GM23338 (cell line): ENCODE measurements around the gene LCNL1. TPM values are rescaled to one million over a fixed set of nuclear protein-coding genes. Genes with fewer than 3 reads are reported as not detected.

ENCODE experiments used
- ATAC-seq: fragments of 200-7000 bp; cut with Tn5 transposase; 3 replicates; pipeline ENCODE4 v1.9.1; 2020
- DNase-seq: peaks from one replicate; pipeline ENCODE4 v3.0.0-alpha.2; 2015; ENCODE audit warnings: low spot score
- H2AFZ ChIP-seq: fragments of 200-600 bp; sonication (generic); 2 replicates; pipeline ENCODE4 v1.8.0; 2016; ENCODE audit warnings: antibody characterized with exemption, mild to moderate bottlenecking, moderate library complexity
- H3F3A ChIP-seq: fragments of 200-600 bp; sonication (generic); replicated peaks from 2 replicates; pipeline ENCODE4 v1.8.0; 2017; ENCODE audit warnings: antibody characterized with exemption, mixed run types, low read depth
- H3K27ac ChIP-seq: fragments of 200-600 bp; sonication (generic); 2 replicates; pipeline ENCODE4 v1.6.1; 2016; ENCODE audit warnings: low read depth
- H3K27me3 ChIP-seq: fragments of 200-600 bp; sonication (generic); 2 replicates; pipeline ENCODE4 v1.8.0; 2016; ENCODE audit warnings: mild to moderate bottlenecking, mixed run types, moderate library complexity; ENCODE audit not compliant: insufficient read depth
- H3K36me3 ChIP-seq: fragments of 200-600 bp; sonication (generic); 2 replicates; pipeline ENCODE4 v1.8.0; 2016; ENCODE audit warnings: mild to moderate bottlenecking; ENCODE audit not compliant: insufficient read depth
- H3K4me1 ChIP-seq: fragments of 200-600 bp; sonication (generic); 2 replicates; pipeline ENCODE4 v1.8.0; 2016; ENCODE audit warnings: mild to moderate bottlenecking, moderate library complexity; ENCODE audit not compliant: insufficient read depth
- H3K4me2 ChIP-seq: fragments of 200-600 bp; sonication (generic); 2 replicates; pipeline ENCODE4 v1.7.1; 2017; ENCODE audit warnings: mixed run types
- H3K4me3 ChIP-seq: fragments of 200-600 bp; sonication (generic); 2 replicates; pipeline ENCODE4 v1.6.1; 2016; ENCODE audit warnings: mixed run types
- H3K79me2 ChIP-seq: fragments of 200-600 bp; sonication (generic); replicated peaks from 2 replicates; pipeline ENCODE4 v1.8.0; 2017; ENCODE audit warnings: mild to moderate bottlenecking; ENCODE audit not compliant: insufficient read depth
- H3K9me2 ChIP-seq: fragments of 200-600 bp; sonication (generic); 2 replicates; pipeline ENCODE4 v1.8.0; 2017; ENCODE audit not compliant: insufficient read depth
- H4K20me1 ChIP-seq: fragments of 200-600 bp; sonication (generic); replicated peaks from 2 replicates; pipeline ENCODE4 v1.8.0; 2017; ENCODE audit warnings: mild to moderate bottlenecking; ENCODE audit not compliant: insufficient read depth
- H3K27ac Mint-ChIP-seq: 2 replicates; pipeline ENCODE4 v1.8.0; 2020; ENCODE audit warnings: inconsistent platforms, mild to moderate bottlenecking, moderate library complexity, mixed read lengths
- H3K27me3 Mint-ChIP-seq: 3 replicates; pipeline ENCODE4 v1.8.0; 2022; ENCODE audit warnings: low read depth, mild to moderate bottlenecking, moderate library complexity, mixed read lengths, inconsistent platforms; ENCODE audit not compliant: insufficient read depth, poor library complexity
- H3K36me3 Mint-ChIP-seq: 3 replicates; pipeline ENCODE4 v1.8.0; 2021; ENCODE audit warnings: low read depth, mild to moderate bottlenecking, inconsistent platforms, moderate library complexity, mixed read lengths
- H3K4me1 Mint-ChIP-seq: 3 replicates; pipeline ENCODE4 v1.8.0; 2020; ENCODE audit warnings: mild to moderate bottlenecking, inconsistent platforms, mixed read lengths
- H3K4me3 Mint-ChIP-seq: 3 replicates; pipeline ENCODE4 v1.8.0; 2021; ENCODE audit warnings: moderate library complexity, mild to moderate bottlenecking, inconsistent platforms, mixed read lengths
- H3K9me3 Mint-ChIP-seq: 3 replicates; pipeline ENCODE4 v1.8.0; 2020; ENCODE audit warnings: moderate library complexity, mild to moderate bottlenecking, inconsistent platforms, mixed read lengths
- CREB1 ChIP-seq: fragments of 250-450 bp; sonication (Bioruptor Pico); IDR thresholded peaks from 2 replicates; pipeline ENCODE4 v1.5.0; 2020; ENCODE audit warnings: low read depth, mild to moderate bottlenecking, moderate library complexity
- CTCF ChIP-seq, 2 experiments: fragments of 200-600 bp in 1 of 2; sonication (generic) in 1 of 2; conservative IDR thresholded peaks; 2 replicates each; pipeline versions ENCODE4 v1.5.1 to v1.6.1; 2016 to 2017; ENCODE audit warnings: antibody characterized with exemption in 2 of 2, low read depth in 2 of 2, mild to moderate bottlenecking in 2 of 2, moderate library complexity in 1 of 2
- ETS1 ChIP-seq: IDR thresholded peaks from 2 replicates; pipeline ENCODE4 v1.6.1; 2016; ENCODE audit warnings: antibody characterized with exemption
- EZH2 ChIP-seq: fragments of 200-600 bp; sonication (generic); IDR thresholded peaks from one replicate; pipeline ENCODE4 v1.8.0; 2017; ENCODE audit warnings: antibody characterized with exemption, mild to moderate bottlenecking, low read depth; ENCODE audit not compliant: unreplicated experiment
- EZH2phosphoT487 ChIP-seq: fragments of 200-600 bp; sonication (generic); IDR thresholded peaks from one replicate; pipeline ENCODE4 v1.8.1; 2018; ENCODE audit warnings: antibody characterized with exemption; ENCODE audit not compliant: unreplicated experiment
- JUNB ChIP-seq: IDR thresholded peaks from one replicate; pipeline ENCODE4 v1.6.1; 2016; ENCODE audit warnings: antibody characterized with exemption; ENCODE audit not compliant: unreplicated experiment
- POLR2AphosphoS5 ChIP-seq: IDR thresholded peaks from 2 replicates; pipeline ENCODE4 v1.6.1; 2016; ENCODE audit warnings: antibody characterized with exemption, low read depth
- REST ChIP-seq: IDR thresholded peaks from one replicate; pipeline ENCODE4 v1.6.1; 2018; ENCODE audit warnings: antibody characterized with exemption; ENCODE audit not compliant: unreplicated experiment
- STAT1 ChIP-seq: IDR thresholded peaks from one replicate; pipeline ENCODE4 v1.6.1; 2016; ENCODE audit warnings: antibody characterized with exemption; ENCODE audit not compliant: unreplicated experiment
- ZNF114 ChIP-seq: fragments of 250-450 bp; sonication (Bioruptor Pico); IDR thresholded peaks from 2 replicates; pipeline ENCODE4 v1.5.0; 2020; ENCODE audit warnings: mild to moderate bottlenecking, moderate library complexity
- ZNF331 ChIP-seq: fragments of 250-450 bp; sonication (Bioruptor Pico); IDR thresholded peaks from 2 replicates; pipeline ENCODE4 v1.5.0; 2020; ENCODE audit warnings: low read depth, mild to moderate bottlenecking, moderate library complexity
- ZNF462 ChIP-seq: fragments of 250-450 bp; sonication (Bioruptor Pico); IDR thresholded peaks from 2 replicates; pipeline ENCODE4 v1.5.0; 2020; ENCODE audit warnings: mild to moderate bottlenecking, moderate library complexity
- polyA plus RNA-seq: library from polyadenylated mRNA; unstranded; fragments of >200 nt; fragmentation: Nextera tagmentation; extraction: Ambion mirVana; gene quantifications from 2 replicates; pipeline ENCODE4 v1.2.1, GENCODE V29; 2016
- total RNA-seq: library from RNA; depleted of rRNA; stranded (reverse); fragments of >200 nt; shearing (Covaris generic); gene quantifications from 2 replicates; pipeline ENCODE4 v1.2.3, GENCODE V29; 2014

Gene LCNL1
- total and polyA plus RNA-seq, 2 experiments from 2014 or later: 0.11 TPM; not detected in 1

- TF ChIP-seq ZNF462 (CRISPR knock-in tag): no peak
- TF ChIP-seq CREB1 (CRISPR knock-in tag): no peak
- no peak for TF ChIP-seq ZNF114 (CRISPR knock-in tag)
- no peak for TF ChIP-seq EZH2
- no peak for TF ChIP-seq POLR2AphosphoS5
- no peak for TF ChIP-seq CTCF (conservative IDR thresholded peaks at IDR 0.05; ENCODE audit: low read depth in 2 of 2)
- TF ChIP-seq STAT1: no peak
Measured at GRCh38 chr9:136969774-136970173, 13.0 kb upstream of the LCNL1 start (continued).

GRCh38 chr9:136970361-136970760, 12.4 kb upstream of the LCNL1 start:
- no peaks in the 10 kb centered on the region; the same call in 2 of the 3 replicates for H3K9me3 Mint-ChIP-seq
- no peak overlapping the region for H2AFZ ChIP-seq
- H3K4me2 ChIP-seq: no peak overlapping the region
- no peaks in the 10 kb centered on the region for H4K20me1 ChIP-seq
- H3K36me3 ChIP-seq: no peaks in the 10 kb centered on the region
- peaks cover 5% of the 10 kb centered on the region for H3K27me3 Mint-ChIP-seq
- no peaks in the 10 kb centered on the region for H3F3A ChIP-seq
- H3K9me2 ChIP-seq: no peaks in the 10 kb centered on the region
- H3K4me3 Mint-ChIP-seq: no peak overlapping the region
- no peak for ATAC-seq
- no peak overlapping the region for H3K4me3 ChIP-seq
- H3K4me1 Mint-ChIP-seq: peaks cover 9% of the 10 kb centered on the region
- no peaks in the 10 kb centered on the region for H3K79me2 ChIP-seq
- no peaks in the 10 kb centered on the region for H3K36me3 Mint-ChIP-seq
- peaks cover 9% of the 10 kb centered on the region for H3K4me1 ChIP-seq
- no peak for DNase-seq
- H3K27me3 ChIP-seq: no peaks in the 10 kb centered on the region
- H3K27ac ChIP-seq: no peak overlapping the region
- no peak overlapping the region for H3K27ac Mint-ChIP-seq
- TF ChIP-seq REST (no peak), JUNB (no peak), ZNF331 (no peak), CREB1 (CRISPR knock-in tag) (no peak), ETS1 (no peak), EZH2phosphoT487 (no peak)
